SK-N-SH (cell line): ENCODE data around the gene KCNV2. TPM values are rescaled to one million over a fixed set of nuclear protein-coding genes. Genes with fewer than 3 reads are reported as not detected.

Source experiments
- CTCF ChIA-PET: fragments of 300-600, 350-600 bp; formaldehyde crosslinking; extraction: SDS; loops from one replicate; lab custom pipeline; 2021; lab: Yijun Ruan, JAX
- POLR2A ChIA-PET: fragments of 350-600 bp; sonication (Branson Sonifier 250); formaldehyde crosslinking; extraction: SDS; loops from one replicate; lab custom pipeline; 2020; ENCODE audit warnings: antibody characterized with exemption, inconsistent platforms; lab: Yijun Ruan, JAX
- DNase-seq: peaks from one replicate; pipeline ENCODE4 v3.0.0; 2012
- H2AFZ ChIP-seq: fragments of 200-600 bp; sonication (generic); 2 replicates; pipeline ENCODE4 v1.8.1; 2016; ENCODE audit warnings: antibody characterized with exemption, mild to moderate bottlenecking, low read depth
- H3F3A ChIP-seq: fragments of 200-600 bp; sonication (generic); replicated peaks from 2 replicates; pipeline ENCODE3; 2016; ENCODE audit warnings: antibody characterized with exemption, mild to moderate bottlenecking; ENCODE audit not compliant: insufficient read depth
- H3K27ac ChIP-seq, 2 experiments: fragments of 200-500 bp in 1 of 2; fragments of 200-600 bp in 1 of 2; sonication (Bioruptor generic) in 1 of 2; sonication (generic), shearing (Covaris generic) in 1 of 2; 2 replicates each; pipeline versions ENCODE4 v1.5.1 to v1.6.1; 2014 to 2016; ENCODE audit warnings: low read depth in 2 of 2, inconsistent platforms in 1 of 2, low read length in 1 of 2, mild to moderate bottlenecking in 1 of 2, mixed read lengths in 1 of 2
- H3K27me3 ChIP-seq: fragments of 200-600 bp; sonication (generic), shearing (Covaris generic); 2 replicates; pipeline ENCODE4 v1.6.1; 2016; ENCODE audit warnings: mixed run types; ENCODE audit not compliant: insufficient read depth
- H3K36me3 ChIP-seq, 2 experiments: fragments of 200-500 bp in 1 of 2; fragments of 200-600 bp in 1 of 2; sonication (Bioruptor generic) in 1 of 2; sonication (generic) in 1 of 2; replicated peaks in 1 of 2; 2 replicates each; pipeline versions ENCODE3 to v1.5.1; 2014 to 2016; ENCODE audit warnings: low read length in 1 of 2, mild to moderate bottlenecking in 1 of 2; ENCODE audit not compliant: insufficient read depth in 2 of 2, control insufficient read depth in 1 of 2
- H3K4me1 ChIP-seq, 2 experiments: fragments of 200-500 bp in 1 of 2; fragments of 200-600 bp in 1 of 2; sonication (Bioruptor generic) in 1 of 2; sonication (generic), shearing (Covaris generic) in 1 of 2; 2 replicates each; pipeline versions ENCODE4 v1.5.1 to v1.6.1; 2014 to 2016; ENCODE audit warnings: low read depth in 1 of 2, low read length in 1 of 2, mixed run types in 1 of 2; ENCODE audit not compliant: insufficient read depth in 2 of 2, control insufficient read depth in 1 of 2
- H3K4me2 ChIP-seq: fragments of 200-600 bp; sonication (generic), shearing (Covaris generic); 2 replicates; pipeline ENCODE4 v1.6.1; 2017; ENCODE audit warnings: mixed run types
- H3K4me3 ChIP-seq, 2 experiments: fragments of 200-500 bp in 1 of 2; fragments of 200-600 bp in 1 of 2; sonication (Bioruptor generic) in 1 of 2; sonication (generic), shearing (Covaris generic) in 1 of 2; 2 replicates each; pipeline versions ENCODE4 v1.5.1 to v1.8.1; 2014 to 2016; ENCODE audit warnings: low read depth in 2 of 2, inconsistent platforms in 1 of 2, low read length in 1 of 2, mild to moderate bottlenecking in 1 of 2, mixed read lengths in 1 of 2, moderate library complexity in 1 of 2
- H3K79me2 ChIP-seq: fragments of 200-600 bp; sonication (generic); 2 replicates; pipeline ENCODE4 v1.8.1; 2017; ENCODE audit warnings: mild to moderate bottlenecking; ENCODE audit not compliant: insufficient read depth
- H3K9ac ChIP-seq: fragments of 200-600 bp; sonication (generic); 2 replicates; pipeline ENCODE4 v1.6.1; 2017; ENCODE audit warnings: mixed run types
- H3K9me2 ChIP-seq: fragments of 200-600 bp; sonication (generic); 2 replicates; pipeline ENCODE4 v1.6.1; 2017; ENCODE audit warnings: mixed run types
- H3K9me3 ChIP-seq: fragments of 200-600 bp; sonication (generic); 2 replicates; pipeline ENCODE4 v1.6.1; 2017; ENCODE audit warnings: mixed run types, mild to moderate bottlenecking, moderate library complexity
- H4K20me1 ChIP-seq: fragments of 200-600 bp; sonication (generic); 2 replicates; pipeline ENCODE4 v1.6.1; 2017; ENCODE audit warnings: mild to moderate bottlenecking, mixed run types; ENCODE audit not compliant: insufficient read depth
- ELF1 ChIP-seq: IDR thresholded peaks from 2 replicates; pipeline ENCODE4 v1.4.0; 2012
- EP300 ChIP-seq, 2 experiments: IDR thresholded peaks; 2 replicates each; pipeline versions ENCODE4 v1.4.0 to v1.6.1; 2012; ENCODE audit warnings: borderline replicate concordance in 1 of 2, low read depth in 1 of 2, low read length in 1 of 2
- GABPA ChIP-seq: IDR thresholded peaks from 2 replicates; pipeline ENCODE4 v1.4.0; 2012; ENCODE audit warnings: low read depth, mild to moderate bottlenecking
- JUND ChIP-seq: IDR thresholded peaks from 2 replicates; pipeline ENCODE4 v1.4.0; 2012
- MXI1 ChIP-seq: IDR thresholded peaks from 2 replicates; pipeline ENCODE4 v1.6.1; 2012; ENCODE audit warnings: mild to moderate bottlenecking, low read depth, low read length, improper control_type of control experiment
- RXRA ChIP-seq: IDR thresholded peaks from 2 replicates; pipeline ENCODE4 v1.4.0; 2012; ENCODE audit warnings: low read depth, mild to moderate bottlenecking, borderline replicate concordance
- SIN3A ChIP-seq: IDR thresholded peaks from 2 replicates; pipeline ENCODE4 v1.6.1; 2012; ENCODE audit warnings: low read depth, mild to moderate bottlenecking, low read length, moderate library complexity, borderline replicate concordance
- SMC3 ChIP-seq: IDR thresholded peaks from 2 replicates; pipeline ENCODE4 v1.6.1; 2012; ENCODE audit warnings: low read depth, low read length, improper control_type of control experiment
- TCF12 ChIP-seq: IDR thresholded peaks from 2 replicates; pipeline ENCODE4 v1.4.0; 2012
- TEAD4 ChIP-seq: IDR thresholded peaks from 2 replicates; pipeline ENCODE4 v1.4.0; 2012; ENCODE audit warnings: mild to moderate bottlenecking, borderline replicate concordance; ENCODE audit not compliant: insufficient read depth
- YY1 ChIP-seq: IDR thresholded peaks from 2 replicates; pipeline ENCODE4 v1.4.0; 2012; ENCODE audit warnings: low read depth, mild to moderate bottlenecking
- whole genome bisulfite sequencing: methylation state at CpG from one replicate; pipeline ENCODE4 v1.1.6; 2017; ENCODE audit warnings: low lambda C conversion rate; 5-methylcytosine and 5-hydroxymethylcytosine counted together
- polyA plus RNA-seq, 3 experiments: library from polyadenylated mRNA; depleted of rRNA; stranded (reverse); fragments of >200 nt; gene quantifications; 2 replicates each; pipeline ENCODE4 v1.2.3, GENCODE V29; 2012
- TF ChIP-seq, protein P1 (sequence below): fragments of 150-350 bp; IDR thresholded peaks from 2 replicates; pipeline ENCODE4 v1.6.1; 2017; ENCODE audit warnings: antibody characterized with exemption, low read length, low read depth, borderline replicate concordance
- TF ChIP-seq, protein P2 (sequence below): fragments of 200-600 bp; sonication (generic); IDR thresholded peaks from 2 replicates; pipeline ENCODE4 v1.6.1; 2017; ENCODE audit warnings: antibody characterized with exemption, mild to moderate bottlenecking, moderate library complexity
- TF ChIP-seq, protein P3 (sequence below): fragments of 150-350 bp; IDR thresholded peaks from 2 replicates; pipeline ENCODE4 v1.6.1; 2016; ENCODE audit warnings: mild to moderate bottlenecking, low read depth, low read length
- TF ChIP-seq, protein P4 (sequence below): IDR thresholded peaks from 2 replicates; pipeline ENCODE4 v1.6.1; 2012; ENCODE audit warnings: mild to moderate bottlenecking, low read depth, low read length, moderate library complexity
- TF ChIP-seq, protein P5 (sequence below): IDR thresholded peaks from 2 replicates; pipeline ENCODE4 v1.4.0; 2012; ENCODE audit warnings: low read depth, borderline replicate concordance

The KCNV2 gene
- polyA plus RNA-seq, 1 of the 3 experiments (the other 2 are of a cell fraction) = not detected

DNA sequence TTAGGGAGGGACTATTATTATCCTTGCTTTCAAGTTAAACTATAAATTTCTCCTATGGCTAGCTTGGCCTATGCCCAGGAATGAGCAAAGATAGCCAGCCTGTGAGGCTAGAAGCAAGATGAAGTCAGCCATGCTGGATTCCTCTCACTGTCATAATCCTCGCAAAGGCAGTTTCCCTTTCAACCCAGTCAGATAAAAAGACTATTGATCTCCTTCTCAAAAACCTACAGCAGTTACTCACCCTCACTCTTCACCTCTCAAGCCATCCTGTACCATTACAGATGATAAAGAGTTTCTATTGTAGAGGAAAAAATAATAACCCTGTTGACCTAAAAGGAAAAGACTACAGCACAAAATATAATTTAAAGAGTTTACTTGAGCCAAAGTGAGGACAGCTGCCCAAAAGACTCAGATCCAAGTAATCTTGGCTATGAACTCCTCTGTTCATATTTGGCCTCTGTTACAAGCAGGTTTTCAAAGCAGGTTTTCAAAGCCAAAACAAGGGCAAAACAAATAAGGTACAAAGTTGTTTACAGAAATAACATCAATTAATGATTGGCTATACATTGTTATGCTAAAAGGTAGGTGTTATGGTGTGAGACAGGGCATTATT, 41.7 kb downstream of the KCNV2 start:
- H3K9me2 ChIP-seq = no peaks in the 10 kb centered on the region
- TF ChIP-seq TCF12 (no peak), JUND (no peak), EP300 (IDR thresholded peaks at IDR 0.05; ENCODE audit: borderline replicate concordance in 1 of 2, low read depth in 1 of 2, low read length in 1 of 2) (no peak), SIN3A (no peak), TEAD4 (no peak), YY1 (no peak), RXRA (no peak), SMC3 (no peak), GABPA (no peak)
- TF ChIP-seq, protein P1, sequence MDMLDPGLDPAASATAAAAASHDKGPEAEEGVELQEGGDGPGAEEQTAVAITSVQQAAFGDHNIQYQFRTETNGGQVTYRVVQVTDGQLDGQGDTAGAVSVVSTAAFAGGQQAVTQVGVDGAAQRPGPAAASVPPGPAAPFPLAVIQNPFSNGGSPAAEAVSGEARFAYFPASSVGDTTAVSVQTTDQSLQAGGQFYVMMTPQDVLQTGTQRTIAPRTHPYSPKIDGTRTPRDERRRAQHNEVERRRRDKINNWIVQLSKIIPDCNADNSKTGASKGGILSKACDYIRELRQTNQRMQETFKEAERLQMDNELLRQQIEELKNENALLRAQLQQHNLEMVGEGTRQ = no peak
- TF ChIP-seq, protein P2, sequence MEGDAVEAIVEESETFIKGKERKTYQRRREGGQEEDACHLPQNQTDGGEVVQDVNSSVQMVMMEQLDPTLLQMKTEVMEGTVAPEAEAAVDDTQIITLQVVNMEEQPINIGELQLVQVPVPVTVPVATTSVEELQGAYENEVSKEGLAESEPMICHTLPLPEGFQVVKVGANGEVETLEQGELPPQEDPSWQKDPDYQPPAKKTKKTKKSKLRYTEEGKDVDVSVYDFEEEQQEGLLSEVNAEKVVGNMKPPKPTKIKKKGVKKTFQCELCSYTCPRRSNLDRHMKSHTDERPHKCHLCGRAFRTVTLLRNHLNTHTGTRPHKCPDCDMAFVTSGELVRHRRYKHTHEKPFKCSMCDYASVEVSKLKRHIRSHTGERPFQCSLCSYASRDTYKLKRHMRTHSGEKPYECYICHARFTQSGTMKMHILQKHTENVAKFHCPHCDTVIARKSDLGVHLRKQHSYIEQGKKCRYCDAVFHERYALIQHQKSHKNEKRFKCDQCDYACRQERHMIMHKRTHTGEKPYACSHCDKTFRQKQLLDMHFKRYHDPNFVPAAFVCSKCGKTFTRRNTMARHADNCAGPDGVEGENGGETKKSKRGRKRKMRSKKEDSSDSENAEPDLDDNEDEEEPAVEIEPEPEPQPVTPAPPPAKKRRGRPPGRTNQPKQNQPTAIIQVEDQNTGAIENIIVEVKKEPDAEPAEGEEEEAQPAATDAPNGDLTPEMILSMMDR = no peak
- no peak overlapping the region for H3K4me2 ChIP-seq
- no peak overlapping the region for H3K9ac ChIP-seq
- no peaks in the 10 kb centered on the region for H3K79me2 ChIP-seq
- H3K36me3 ChIP-seq = peaks cover 5 to 11% of the 10 kb centered on the region in 2 experiments
- POLR2A ChIA-PET = no interaction called here
- H3K9me3 ChIP-seq = no peaks in the 10 kb centered on the region
- H3K4me1 ChIP-seq = no peaks in the 10 kb centered on the region
- WGBS = 42% methylated on average over 1 of the region's 1 CpG
- H3K27ac ChIP-seq = no peak overlapping the region
- no peak overlapping the region for H2AFZ ChIP-seq
- no peak for DNase-seq
- no peaks in the 10 kb centered on the region for H3F3A ChIP-seq
- CTCF ChIA-PET = interaction anchor here (0.8 kb wide), 1 partner anchor 31 kb away, joined by 3 read pairs; no protein-coding TSS in a partner anchor
- no peaks in the 10 kb centered on the region for H4K20me1 ChIP-seq
- H3K27me3 ChIP-seq = no peaks in the 10 kb centered on the region
- no peak overlapping the region for H3K4me3 ChIP-seq

DNA sequence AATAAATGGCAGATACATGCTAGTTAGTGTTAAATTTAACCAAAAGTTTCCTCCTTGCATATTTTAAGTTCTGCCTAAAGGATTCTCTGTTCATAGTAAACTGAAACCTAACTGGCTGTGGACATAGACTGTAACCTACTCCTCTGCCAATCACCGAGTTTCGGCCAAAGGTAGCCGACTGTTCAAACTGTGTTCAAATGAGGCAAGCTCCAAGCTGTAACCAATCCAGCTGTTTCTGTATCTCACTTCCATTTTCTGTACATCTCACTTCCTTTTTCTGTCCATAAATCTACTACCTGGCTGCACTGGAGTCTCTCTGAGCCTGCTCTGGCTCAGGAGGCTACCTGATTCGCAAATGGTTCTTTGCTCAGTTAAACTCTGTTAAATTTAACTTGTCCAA, 44.1 kb downstream of the KCNV2 start:
- Histone ChIP-seq H3K9me2 (no peaks in the 10 kb centered on the region), H4K20me1 (no peaks in the 10 kb centered on the region), H3K4me1 (no peaks in the 10 kb centered on the region), H3K4me3 (no peak overlapping the region), H3K9me3 (no peaks in the 10 kb centered on the region), H3K27ac (no peak overlapping the region), H3K27me3 (no peaks in the 10 kb centered on the region), H3K9ac (no peak overlapping the region), H3F3A (no peaks in the 10 kb centered on the region), H3K79me2 (no peaks in the 10 kb centered on the region), H3K36me3 (peaks cover 9 to 11% of the 10 kb centered on the region in 2 experiments)
- ChIA-PET POLR2A (no interaction called here), CTCF (interaction anchor here (1.2 kb wide), 1 partner anchor 629 kb away, joined by 3 read pairs; no protein-coding TSS in a partner anchor)
- WGBS = 92% methylated on average over 4 of the region's 4 CpGs
- DNase-seq = no peak
- no peak for TF ChIP-seq MXI1
- no peak for TF ChIP-seq SIN3A
- TF ChIP-seq, protein P3, sequence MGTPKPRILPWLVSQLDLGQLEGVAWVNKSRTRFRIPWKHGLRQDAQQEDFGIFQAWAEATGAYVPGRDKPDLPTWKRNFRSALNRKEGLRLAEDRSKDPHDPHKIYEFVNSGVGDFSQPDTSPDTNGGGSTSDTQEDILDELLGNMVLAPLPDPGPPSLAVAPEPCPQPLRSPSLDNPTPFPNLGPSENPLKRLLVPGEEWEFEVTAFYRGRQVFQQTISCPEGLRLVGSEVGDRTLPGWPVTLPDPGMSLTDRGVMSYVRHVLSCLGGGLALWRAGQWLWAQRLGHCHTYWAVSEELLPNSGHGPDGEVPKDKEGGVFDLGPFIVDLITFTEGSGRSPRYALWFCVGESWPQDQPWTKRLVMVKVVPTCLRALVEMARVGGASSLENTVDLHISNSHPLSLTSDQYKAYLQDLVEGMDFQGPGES = no peak
- TF ChIP-seq, protein P4, sequence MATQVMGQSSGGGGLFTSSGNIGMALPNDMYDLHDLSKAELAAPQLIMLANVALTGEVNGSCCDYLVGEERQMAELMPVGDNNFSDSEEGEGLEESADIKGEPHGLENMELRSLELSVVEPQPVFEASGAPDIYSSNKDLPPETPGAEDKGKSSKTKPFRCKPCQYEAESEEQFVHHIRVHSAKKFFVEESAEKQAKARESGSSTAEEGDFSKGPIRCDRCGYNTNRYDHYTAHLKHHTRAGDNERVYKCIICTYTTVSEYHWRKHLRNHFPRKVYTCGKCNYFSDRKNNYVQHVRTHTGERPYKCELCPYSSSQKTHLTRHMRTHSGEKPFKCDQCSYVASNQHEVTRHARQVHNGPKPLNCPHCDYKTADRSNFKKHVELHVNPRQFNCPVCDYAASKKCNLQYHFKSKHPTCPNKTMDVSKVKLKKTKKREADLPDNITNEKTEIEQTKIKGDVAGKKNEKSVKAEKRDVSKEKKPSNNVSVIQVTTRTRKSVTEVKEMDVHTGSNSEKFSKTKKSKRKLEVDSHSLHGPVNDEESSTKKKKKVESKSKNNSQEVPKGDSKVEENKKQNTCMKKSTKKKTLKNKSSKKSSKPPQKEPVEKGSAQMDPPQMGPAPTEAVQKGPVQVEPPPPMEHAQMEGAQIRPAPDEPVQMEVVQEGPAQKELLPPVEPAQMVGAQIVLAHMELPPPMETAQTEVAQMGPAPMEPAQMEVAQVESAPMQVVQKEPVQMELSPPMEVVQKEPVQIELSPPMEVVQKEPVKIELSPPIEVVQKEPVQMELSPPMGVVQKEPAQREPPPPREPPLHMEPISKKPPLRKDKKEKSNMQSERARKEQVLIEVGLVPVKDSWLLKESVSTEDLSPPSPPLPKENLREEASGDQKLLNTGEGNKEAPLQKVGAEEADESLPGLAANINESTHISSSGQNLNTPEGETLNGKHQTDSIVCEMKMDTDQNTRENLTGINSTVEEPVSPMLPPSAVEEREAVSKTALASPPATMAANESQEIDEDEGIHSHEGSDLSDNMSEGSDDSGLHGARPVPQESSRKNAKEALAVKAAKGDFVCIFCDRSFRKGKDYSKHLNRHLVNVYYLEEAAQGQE = no peak
- no peak for TF ChIP-seq JUND
- TF ChIP-seq ELF1 = no peak
- TF ChIP-seq, protein P5, sequence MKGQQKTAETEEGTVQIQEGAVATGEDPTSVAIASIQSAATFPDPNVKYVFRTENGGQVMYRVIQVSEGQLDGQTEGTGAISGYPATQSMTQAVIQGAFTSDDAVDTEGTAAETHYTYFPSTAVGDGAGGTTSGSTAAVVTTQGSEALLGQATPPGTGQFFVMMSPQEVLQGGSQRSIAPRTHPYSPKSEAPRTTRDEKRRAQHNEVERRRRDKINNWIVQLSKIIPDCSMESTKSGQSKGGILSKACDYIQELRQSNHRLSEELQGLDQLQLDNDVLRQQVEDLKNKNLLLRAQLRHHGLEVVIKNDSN = no peak
- TF ChIP-seq, all 33 proteins: peak for 0
- Histone ChIP-seq H3K4me2 (no peak overlapping the region), H2AFZ (no peak overlapping the region)
